MM.1S (cell line): ENCODE data around the gene CABCOCO1.

Source experiments
- DNase-seq: peaks from one replicate; pipeline ENCODE4 v3.0.0-alpha.2; 2015
- H2AFZ ChIP-seq: fragments of 300-600 bp; sonication (generic); 2 replicates; pipeline ENCODE4 v1.6.0; 2016; ENCODE audit warnings: antibody characterized with exemption, low read length
- H3F3A ChIP-seq: fragments of 300-600 bp; sonication (generic); 2 replicates; pipeline ENCODE4 v1.6.1; 2016; ENCODE audit warnings: mild to moderate bottlenecking, antibody characterized with exemption, low read length, moderate library complexity, mixed read lengths; ENCODE audit not compliant: insufficient read depth
- H3K27ac ChIP-seq: fragments of 300-600 bp; sonication (generic); 2 replicates; pipeline ENCODE4 v1.5.1; 2016; ENCODE audit warnings: mild to moderate bottlenecking, low read length
- H3K27me3 ChIP-seq: fragments of 300-600 bp; sonication (generic); replicated peaks from 2 replicates; pipeline ENCODE4 v1.6.0; 2016; ENCODE audit warnings: low read length; ENCODE audit not compliant: insufficient read depth
- H3K36me3 ChIP-seq: fragments of 300-600 bp; sonication (generic); replicated peaks from 2 replicates; pipeline ENCODE4 v1.6.1; 2016; ENCODE audit warnings: mild to moderate bottlenecking, low read length, mixed read lengths; ENCODE audit not compliant: insufficient read depth
- H3K4me1 ChIP-seq: fragments of 300-600 bp; sonication (generic); 2 replicates; pipeline ENCODE4 v1.6.1; 2016; ENCODE audit warnings: low read length, mixed read lengths
- H3K4me2 ChIP-seq: fragments of 300-600 bp; sonication (generic); 2 replicates; pipeline ENCODE4 v1.6.0; 2016; ENCODE audit warnings: low read depth, low read length
- H3K4me3 ChIP-seq: fragments of 300-600 bp; sonication (generic); 2 replicates; pipeline ENCODE4 v1.5.1; 2016; ENCODE audit warnings: low read length, mixed read lengths
- H3K79me2 ChIP-seq: fragments of 300-600 bp; sonication (generic); 2 replicates; pipeline ENCODE4 v1.6.1; 2016; ENCODE audit warnings: mixed run types, low read length, mixed read lengths
- H3K9ac ChIP-seq: fragments of 300-600 bp; sonication (generic); 2 replicates; pipeline ENCODE4 v1.6.1; 2016; ENCODE audit warnings: low read length, mixed read lengths
- H3K9me2 ChIP-seq: fragments of 300-600 bp; sonication (generic); replicated peaks from 2 replicates; pipeline ENCODE4 v1.6.1; 2016; ENCODE audit warnings: mild to moderate bottlenecking, low read length, mixed read lengths; ENCODE audit not compliant: insufficient read depth
- H3K9me3 ChIP-seq: fragments of 300-600 bp; sonication (generic); replicated peaks from 2 replicates; pipeline ENCODE4 v1.6.1; 2016; ENCODE audit warnings: mild to moderate bottlenecking, low read length, mixed read lengths; ENCODE audit not compliant: insufficient read depth
- H4K20me1 ChIP-seq: fragments of 300-600 bp; sonication (generic); 2 replicates; pipeline ENCODE4 v1.6.1; 2016; ENCODE audit warnings: mild to moderate bottlenecking, low read length, moderate library complexity, mixed read lengths; ENCODE audit not compliant: insufficient read depth
- CTCF ChIP-seq: fragments of 300-600 bp; sonication (generic); IDR thresholded peaks from 2 replicates; pipeline ENCODE4 v1.5.1; 2016; ENCODE audit warnings: antibody characterized with exemption, low read length, mixed read lengths
- EZH2 ChIP-seq: fragments of 300-600 bp; sonication (generic); optimal IDR thresholded peaks from 2 replicates; pipeline ENCODE3; 2017; ENCODE audit warnings: low read depth, mild to moderate bottlenecking, antibody characterized with exemption, low read length, mixed read lengths
- EZH2phosphoT487 ChIP-seq: fragments of 300-600 bp; sonication (generic); IDR thresholded peaks from 2 replicates; pipeline ENCODE4 v1.6.1; 2018; ENCODE audit warnings: antibody characterized with exemption, low read length

The CABCOCO1 gene

GRCh38 chr10:61757001-61757400 is 94.3 kb downstream of the CABCOCO1 start:
- no peaks in the 10 kb centered on the region for H4K20me1 ChIP-seq
- no peaks in the 10 kb centered on the region for H3K36me3 ChIP-seq
- H3K9me3 ChIP-seq: no peaks in the 10 kb centered on the region
- no peaks in the 10 kb centered on the region for H3K27me3 ChIP-seq
- no peak for DNase-seq
- H3K4me1 ChIP-seq: peaks cover 10% of the 10 kb centered on the region
- no peak overlapping the region for H3K9ac ChIP-seq
- H3K4me2 ChIP-seq: no peak overlapping the region
- TF ChIP-seq CTCF (no peak), EZH2 (no peak), EZH2phosphoT487 (no peak)
- H3F3A ChIP-seq: no peaks in the 10 kb centered on the region
- H3K79me2 ChIP-seq: no peaks in the 10 kb centered on the region
- H2AFZ ChIP-seq: no peak overlapping the region
- no peak overlapping the region for H3K27ac ChIP-seq
- no peak overlapping the region for H3K4me3 ChIP-seq
- no peaks in the 10 kb centered on the region for H3K9me2 ChIP-seq

- Histone ChIP-seq H3K4me3 (no peak overlapping the region), H3K9ac (no peak overlapping the region), H3K27me3 (no peaks in the 10 kb centered on the region), H3K9me3 (no peaks in the 10 kb centered on the region), H3F3A (no peaks in the 10 kb centered on the region), H3K4me2 (no peak overlapping the region), H2AFZ (no peak overlapping the region), H3K36me3 (no peaks in the 10 kb centered on the region), H3K9me2 (no peaks in the 10 kb centered on the region), H4K20me1 (no peaks in the 10 kb centered on the region), H3K4me1 (0 out of 2 replicates have a peak, but pooled peaks cover 2% of the 10 kb centered on the region), H3K79me2 (no peaks in the 10 kb centered on the region), H3K27ac (no peak overlapping the region)
- TF ChIP-seq EZH2 (no peak), EZH2phosphoT487 (no peak), CTCF (no peak)
- no peak for DNase-seq
Measured at GRCh38 chr10:61757525-61758397, 95.0 kb downstream of the CABCOCO1 start.

- Histone ChIP-seq H3K9me2 (no peaks in the 10 kb centered on the region), H3K27me3 (no peaks in the 10 kb centered on the region), H3K9ac (no peak overlapping the region), H3K27ac (no peak overlapping the region), H4K20me1 (no peaks in the 10 kb centered on the region), H3K4me3 (no peak overlapping the region), H3F3A (no peaks in the 10 kb centered on the region), H3K4me2 (no peak overlapping the region), H3K4me1 (no peaks in the 10 kb centered on the region), H3K36me3 (no peaks in the 10 kb centered on the region), H3K79me2 (no peaks in the 10 kb centered on the region), H3K9me3 (no peaks in the 10 kb centered on the region), H2AFZ (no peak overlapping the region)
- DNase-seq: no peak
- TF ChIP-seq EZH2 (no peak), EZH2phosphoT487 (no peak), CTCF (no peak)
Measured at GRCh38 chr10:61758433-61758832, 95.7 kb downstream of the CABCOCO1 start.
